C4-2B (cell line): ENCODE results near the gene HTR3A.

ENCODE experiments used
- ZFX ChIP-seq: fragments of 450-650 bp; IDR thresholded peaks from 2 replicates; pipeline ENCODE4 v1.6.1; 2017
- TF ChIP-seq, protein P1 (sequence below): fragments of 450-650 bp; conservative IDR thresholded peaks from 2 replicates; pipeline ENCODE4 v1.5.1; 2017; ENCODE audit warnings: mild to moderate bottlenecking

DNA sequence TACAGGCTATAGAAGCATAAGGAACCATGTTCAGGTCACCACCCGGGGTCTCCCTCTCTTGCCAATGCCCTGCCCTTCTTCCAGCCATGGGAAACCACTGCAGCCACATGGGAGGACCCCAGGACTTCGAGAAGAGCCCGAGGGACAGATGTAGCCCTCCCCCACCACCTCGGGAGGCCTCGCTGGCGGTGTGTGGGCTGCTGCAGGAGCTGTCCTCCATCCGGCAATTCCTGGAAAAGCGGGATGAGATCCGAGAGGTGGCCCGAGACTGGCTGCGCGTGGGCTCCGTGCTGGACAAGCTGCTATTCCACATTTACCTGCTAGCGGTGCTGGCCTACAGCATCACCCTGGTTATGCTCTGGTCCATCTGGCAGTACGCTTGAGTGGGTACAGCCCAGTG, 14.5 kb downstream of the HTR3A start:
- TF ChIP-seq, protein P1, sequence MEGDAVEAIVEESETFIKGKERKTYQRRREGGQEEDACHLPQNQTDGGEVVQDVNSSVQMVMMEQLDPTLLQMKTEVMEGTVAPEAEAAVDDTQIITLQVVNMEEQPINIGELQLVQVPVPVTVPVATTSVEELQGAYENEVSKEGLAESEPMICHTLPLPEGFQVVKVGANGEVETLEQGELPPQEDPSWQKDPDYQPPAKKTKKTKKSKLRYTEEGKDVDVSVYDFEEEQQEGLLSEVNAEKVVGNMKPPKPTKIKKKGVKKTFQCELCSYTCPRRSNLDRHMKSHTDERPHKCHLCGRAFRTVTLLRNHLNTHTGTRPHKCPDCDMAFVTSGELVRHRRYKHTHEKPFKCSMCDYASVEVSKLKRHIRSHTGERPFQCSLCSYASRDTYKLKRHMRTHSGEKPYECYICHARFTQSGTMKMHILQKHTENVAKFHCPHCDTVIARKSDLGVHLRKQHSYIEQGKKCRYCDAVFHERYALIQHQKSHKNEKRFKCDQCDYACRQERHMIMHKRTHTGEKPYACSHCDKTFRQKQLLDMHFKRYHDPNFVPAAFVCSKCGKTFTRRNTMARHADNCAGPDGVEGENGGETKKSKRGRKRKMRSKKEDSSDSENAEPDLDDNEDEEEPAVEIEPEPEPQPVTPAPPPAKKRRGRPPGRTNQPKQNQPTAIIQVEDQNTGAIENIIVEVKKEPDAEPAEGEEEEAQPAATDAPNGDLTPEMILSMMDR: no peak
- no peak for TF ChIP-seq ZFX
